NCI-H1417 treated with DMSO at 0.1 percent for 48 hours (cell line): ENCODE measurements around the gene MTCL3.
A peak's percentile ranks its signal among the peaks of the same experiment; 100 is the strongest.

Source experiments
- DNase-seq: peaks from one replicate; lab custom pipeline; 2025; lab: John Stamatoyannopoulos, UW

Gene MTCL3

DNA sequence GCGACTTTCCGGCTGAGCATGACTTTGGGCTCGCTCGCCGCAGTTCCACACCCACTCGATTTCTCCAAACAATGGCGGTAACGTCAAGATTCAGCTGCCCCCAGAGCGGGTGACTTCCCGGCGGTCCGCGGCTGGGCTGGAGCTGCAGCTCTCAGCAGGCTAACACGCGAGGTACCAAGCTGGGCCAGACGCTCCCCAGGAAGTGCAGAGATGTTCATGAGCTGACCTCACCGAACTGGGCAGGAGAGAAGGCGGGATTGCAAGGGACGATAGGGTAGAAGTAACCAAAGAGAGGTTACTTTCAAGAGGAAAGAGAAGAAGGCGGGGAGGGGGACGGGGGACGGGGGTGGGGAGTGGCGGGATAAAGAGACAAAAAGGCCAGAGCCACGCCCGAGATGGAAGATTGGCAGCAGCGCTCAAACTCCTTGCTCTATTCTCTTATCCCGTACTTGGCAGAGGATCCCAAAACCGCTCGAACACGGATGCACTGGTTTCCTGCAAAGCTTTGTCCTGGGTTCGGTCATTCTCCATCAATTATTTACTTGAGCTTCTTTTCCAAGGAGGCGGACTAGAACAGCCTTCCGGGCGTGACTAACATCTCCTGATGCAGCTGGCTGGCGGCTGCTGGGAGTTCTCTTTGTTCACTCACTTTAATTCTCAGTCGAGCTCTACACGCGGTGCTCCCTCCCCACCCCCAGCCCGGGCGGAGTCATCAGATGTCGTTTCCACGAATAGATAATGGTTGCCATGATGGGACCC is at the start of gene MTCL3:
TSS of gene MTCL3 (minus strand) at position 626 of the 759 bp plus-strand sequence.
- DNase-seq = peak; percentile 78

DNA sequence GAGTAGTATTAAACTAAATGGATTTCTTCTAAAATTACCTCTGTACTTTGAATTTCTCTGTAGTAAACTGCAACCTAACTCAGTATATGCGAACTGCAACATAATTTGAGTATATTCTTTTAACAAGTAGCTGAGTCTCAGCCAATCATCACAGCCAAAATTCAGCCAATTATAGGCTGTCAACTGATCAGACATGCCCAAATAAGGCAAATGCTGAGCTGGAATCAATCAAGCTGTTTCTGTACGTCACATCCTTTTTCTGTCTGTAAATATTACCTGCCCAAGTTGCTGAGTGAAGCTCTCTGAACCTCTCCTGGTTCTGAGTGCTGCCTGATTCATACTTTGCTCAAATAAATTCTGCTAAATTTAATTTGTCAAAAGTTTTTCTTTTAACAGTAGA is 48.3 kb upstream of the MTCL3 start:
- DNase-seq = no peak

DNA sequence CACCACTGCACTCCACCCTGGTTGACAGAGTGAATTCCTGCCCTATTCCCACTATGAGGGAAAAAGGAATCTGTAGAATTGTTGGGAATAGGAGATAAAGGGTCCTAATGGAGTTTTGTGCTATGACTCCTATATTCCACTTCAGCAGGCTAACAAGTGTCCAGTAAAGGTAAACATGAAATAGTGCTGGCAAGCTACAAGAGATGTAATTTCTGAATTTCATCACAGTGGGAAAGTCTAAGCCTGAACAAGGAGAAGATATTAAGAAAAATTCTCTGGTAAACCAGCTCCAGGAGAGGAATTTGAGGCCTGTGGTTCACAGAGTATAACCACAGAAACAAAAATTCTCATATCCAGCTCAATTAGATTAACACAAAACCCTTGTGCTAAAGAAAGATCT is 47.5 kb upstream of the MTCL3 start:
- no peak for DNase-seq

DNA sequence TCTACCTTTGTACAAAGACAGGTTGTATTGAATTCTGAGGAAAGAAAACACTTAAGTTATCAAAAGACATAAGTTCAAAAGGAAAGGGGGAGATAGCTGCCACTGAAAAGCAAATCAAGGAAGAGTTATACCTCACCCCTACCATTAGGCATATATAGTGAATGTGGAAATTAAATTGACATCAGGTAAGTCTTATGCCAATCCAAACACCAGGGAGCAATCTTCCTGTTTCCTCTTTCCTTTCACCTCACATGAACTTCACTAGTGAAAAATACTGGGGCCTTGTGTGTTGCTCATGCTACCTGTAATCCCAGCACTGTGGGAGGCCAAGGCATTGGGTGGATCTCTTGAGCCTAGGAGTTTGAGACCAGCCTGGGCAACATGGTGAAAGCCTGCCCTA is 47.0 kb upstream of the MTCL3 start:
- DNase-seq = no peak

DNA sequence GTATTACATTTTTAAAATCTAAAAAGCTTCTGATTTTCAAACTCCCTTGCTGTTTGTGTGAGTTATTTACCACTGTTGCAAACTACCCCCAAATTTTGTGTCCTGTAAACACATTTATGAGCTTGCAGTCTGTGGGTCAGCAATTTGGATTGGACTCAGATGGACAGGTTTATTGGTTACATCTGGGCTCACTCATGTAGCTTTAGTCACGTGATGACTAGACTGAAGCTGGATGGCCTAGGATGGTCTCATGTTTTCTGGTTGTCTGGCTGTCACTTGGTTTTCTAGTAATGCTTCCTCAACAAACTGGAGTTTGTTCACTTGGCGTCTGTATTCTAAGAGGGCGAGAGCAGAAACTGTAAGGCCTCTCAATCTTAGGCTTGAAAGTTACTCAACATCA is 45.6 kb upstream of the MTCL3 start:
- DNase-seq = no peak

DNA sequence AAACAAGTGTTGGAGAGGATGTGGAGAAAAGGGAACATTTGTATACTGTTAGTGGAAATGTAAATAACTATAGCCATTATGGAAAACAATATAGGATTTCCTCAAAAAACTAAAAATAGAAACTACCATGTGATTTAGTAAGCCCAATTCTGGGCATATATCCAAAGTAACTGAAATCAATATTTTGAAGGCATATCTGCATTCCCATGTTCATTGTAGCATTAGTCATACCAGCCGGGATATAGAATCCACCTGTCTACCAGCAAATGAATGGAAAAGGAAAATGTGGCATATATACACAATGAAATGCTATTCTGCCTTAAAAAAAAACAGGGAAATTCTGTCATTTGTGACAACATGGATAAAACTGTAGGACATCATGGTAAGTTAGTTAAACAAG is 42.5 kb upstream of the MTCL3 start:
- DNase-seq = no peak

DNA sequence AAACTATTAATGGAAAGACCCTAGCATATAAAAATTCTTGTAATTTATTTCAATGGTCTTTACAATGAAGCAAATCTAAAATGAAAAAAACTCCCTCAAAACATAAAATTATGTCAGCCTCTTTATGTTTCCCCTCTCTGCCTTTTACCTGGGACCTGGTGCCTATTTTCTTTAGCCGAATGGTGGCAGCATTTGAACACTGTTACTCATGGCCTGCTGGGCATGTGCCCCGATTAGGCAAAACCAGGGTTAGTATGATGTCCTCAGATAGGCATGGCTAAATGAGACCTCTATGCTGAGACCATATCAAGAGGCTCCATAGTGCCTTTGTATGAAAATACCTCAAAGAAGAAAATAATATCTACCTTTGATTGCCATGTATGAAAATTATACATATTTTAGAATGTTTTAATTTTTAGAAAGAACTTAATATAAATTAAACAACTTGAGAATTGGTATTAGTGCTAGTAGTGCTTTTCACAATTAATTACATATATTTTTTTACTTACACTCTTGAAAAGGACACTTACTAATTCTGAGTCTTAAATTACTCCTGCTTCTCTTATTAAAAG is 35.4 kb upstream of the MTCL3 start:
- DNase-seq = no peak

DNA sequence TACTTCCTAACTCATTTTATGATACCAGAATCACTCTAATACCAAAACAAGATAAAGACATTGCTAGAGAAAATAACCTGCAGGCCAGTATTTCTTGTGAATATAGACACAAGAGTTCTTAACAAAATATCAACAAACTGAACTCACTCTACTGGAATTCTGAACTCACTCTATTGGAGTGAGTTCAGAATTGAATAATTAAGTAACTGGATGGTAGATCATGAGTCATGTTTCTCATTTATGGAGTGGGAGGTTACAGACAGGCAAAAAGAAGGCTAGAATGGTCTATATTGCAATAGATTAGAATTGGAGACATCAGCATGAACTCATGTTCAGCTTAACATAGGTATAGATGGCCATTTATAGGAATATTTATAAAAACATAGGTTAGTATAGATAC is 31.3 kb upstream of the MTCL3 start:
- DNase-seq = no peak

DNA sequence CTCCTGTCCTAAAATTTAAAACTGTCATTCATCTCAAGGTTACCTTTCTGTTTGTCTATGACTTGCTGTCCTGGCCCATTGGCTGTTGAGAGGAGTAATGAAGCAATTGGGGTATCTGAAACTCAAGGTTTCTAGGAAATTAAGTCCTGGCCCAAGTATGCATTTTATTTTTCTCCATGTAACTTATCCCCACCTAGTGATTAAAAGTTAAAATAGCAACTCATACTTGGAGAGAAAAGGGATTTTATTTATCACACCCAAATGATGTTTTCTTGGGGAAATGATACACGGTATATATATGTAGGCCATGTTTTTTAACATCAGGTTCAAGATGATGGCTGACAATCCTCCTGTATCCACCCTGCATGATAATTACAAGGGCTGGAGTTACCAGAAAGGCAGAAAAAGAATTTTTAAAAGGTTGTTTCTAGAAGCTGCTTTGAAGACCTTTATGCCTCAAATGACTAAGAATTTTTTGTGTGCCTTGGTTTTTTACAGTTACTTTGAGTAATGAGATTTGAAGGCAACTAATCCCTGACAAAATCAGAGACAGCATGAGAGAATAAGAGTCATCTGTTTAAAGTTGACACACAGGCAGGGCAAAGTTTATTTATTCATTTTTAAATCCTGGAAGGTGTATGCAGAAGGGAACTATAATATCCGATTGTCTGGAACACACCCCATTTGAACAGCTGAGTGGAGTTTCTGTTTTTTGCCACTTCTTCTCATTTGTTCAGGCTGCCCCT is 28.9 kb upstream of the MTCL3 start:
- no peak for DNase-seq

DNA sequence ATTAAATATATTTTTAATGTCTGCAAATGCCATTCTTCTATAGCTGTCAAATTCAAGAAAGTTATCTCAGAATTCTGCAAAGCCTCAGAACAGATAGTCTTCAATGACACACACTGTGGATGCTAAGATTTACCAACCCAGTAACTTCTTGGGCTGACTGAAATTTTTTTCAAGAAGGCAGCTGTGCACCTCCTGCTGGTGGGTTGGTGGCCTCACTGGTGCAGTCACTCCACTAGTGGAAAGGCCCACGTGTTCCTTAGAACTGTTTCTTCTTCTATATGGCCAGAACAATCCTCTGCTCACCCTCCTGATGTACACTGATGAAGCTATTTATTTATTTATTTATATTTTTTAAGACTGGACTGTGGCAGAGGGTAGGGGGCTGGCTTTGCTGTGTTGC is 28.1 kb upstream of the MTCL3 start:
- no peak for DNase-seq

DNA sequence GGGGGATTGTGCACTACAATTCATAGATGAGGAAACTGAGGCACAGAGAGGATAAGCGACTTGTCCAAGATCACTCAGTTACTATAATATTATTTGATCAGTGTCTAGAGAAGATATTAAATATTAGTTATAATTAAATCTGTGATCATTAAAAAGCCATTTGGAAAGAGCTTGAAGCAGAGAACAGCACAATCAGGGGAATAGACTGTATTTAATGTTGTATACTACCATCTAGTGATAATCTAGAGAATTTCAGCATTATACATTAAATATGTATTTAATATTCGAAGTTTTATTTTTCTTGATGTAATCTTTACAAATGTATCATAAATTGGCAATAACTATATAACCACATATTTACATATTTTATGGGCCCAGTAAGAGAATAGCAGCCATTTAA is 20.1 kb upstream of the MTCL3 start:
- DNase-seq = no peak

DNA sequence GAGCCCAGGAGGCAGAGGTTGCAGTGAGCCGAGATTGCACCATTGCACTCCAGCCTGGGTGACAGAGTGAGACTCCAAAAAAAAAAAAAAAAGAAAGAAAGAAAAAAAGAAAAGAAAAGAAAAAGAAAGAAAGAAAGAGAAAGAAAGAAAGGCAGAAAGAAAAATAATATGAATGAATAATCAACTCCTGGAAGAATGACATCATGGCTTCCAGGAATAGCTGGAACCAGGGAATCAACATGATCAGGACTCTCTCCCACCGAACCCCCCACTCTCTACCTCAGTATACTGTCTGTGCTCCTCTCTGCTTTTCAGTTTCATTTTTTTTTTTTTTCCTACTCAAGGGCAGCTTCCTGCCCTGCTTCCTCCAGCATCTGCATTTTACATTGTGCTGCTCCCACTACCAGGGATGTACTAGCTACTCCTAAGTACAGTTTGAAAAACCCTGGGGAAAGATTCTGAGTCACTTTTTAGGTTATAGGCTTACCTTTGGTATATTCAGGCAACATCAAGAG is 19.7 kb upstream of the MTCL3 start:
- no peak for DNase-seq

DNA sequence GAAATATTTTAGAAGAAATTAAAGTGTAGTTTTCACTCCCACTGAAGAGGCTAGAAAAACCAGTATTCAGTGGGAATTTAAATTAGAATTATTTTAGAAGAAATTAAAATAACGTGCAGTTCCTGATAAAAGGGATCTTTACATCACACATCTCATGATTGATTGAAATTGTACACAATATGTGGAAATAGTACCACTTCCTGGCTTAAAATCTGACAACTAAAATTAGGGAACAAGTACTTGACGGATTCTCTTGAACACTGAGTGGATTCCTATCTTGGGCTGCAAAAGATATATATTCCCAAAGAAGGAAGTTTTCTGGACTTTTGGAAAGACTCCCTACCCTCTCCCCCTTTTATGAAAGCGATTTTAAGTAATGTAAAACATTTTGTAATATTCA is 14.6 kb upstream of the MTCL3 start:
- DNase-seq = no peak

DNA sequence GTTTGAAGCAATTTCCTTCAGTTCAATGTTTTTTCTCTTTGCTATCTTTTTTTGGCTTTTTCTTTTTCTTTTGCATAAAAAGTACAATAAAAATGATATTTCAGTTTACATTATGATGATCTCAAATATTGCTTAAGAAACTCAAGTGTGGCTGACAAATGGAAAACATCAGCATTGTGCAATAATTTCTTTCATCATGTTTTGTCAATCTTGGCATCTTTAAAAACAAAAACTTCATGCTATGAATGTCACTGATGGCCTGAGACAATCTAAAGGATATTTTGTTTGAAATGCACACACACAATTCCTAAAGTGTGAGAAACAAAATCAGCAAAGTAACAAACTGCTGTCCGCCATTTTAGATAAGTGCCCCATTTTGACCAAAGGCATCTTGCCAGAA is 13.9 kb upstream of the MTCL3 start:
- no peak for DNase-seq

DNA sequence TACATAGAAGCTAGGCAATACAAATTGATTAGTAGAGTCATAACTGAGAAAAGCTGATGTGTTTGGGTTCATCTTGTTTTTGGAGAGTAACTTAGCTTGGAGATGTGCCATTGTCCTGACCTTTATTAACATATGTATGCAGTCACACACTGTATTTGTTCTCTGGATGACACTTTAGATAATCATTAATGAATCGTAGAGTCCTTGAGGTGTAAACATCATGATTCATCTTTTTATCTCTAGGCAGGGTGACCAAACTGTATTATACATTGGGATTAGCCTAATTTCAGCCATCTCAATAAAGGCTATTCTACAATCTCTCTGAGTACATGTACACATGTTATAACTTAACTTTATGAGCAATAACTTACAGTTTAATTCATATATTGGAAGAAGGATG is 3.6 kb upstream of the MTCL3 start:
- no peak for DNase-seq

DNA sequence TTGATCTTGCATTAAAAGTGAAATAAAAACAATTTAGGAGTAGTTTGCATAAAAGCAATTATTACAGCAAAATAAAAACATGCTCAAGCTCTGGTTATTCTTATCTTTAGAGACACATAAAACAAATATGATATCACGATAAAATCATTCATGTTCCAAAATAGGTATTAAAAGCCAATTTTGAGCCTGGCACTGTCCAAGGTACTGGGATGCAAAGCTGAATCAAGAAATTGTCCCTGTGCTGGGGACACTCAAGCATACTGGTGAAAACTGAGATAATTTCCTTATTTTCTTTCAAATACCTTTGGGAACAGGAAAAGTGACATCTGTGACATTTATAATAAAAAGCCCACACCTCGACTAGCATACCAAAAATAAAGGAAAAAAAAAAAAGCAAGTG is 931 bp upstream of the MTCL3 start:
- DNase-seq = no peak

DNA sequence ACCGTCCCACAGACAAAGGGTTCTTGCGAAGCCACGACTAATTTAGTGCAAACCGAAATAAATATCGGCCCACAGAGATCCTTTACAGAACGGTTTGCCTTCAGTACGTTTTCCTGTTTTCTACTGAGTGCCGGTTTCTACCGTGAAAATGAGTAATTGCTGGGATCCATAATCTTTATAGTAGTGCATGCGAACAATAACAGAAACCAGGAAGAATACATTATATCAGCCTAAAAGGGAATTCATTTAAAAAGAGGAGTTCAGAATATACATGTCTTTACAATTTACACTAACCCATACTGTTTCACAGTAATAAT is 292 bp upstream of the MTCL3 start:
- no peak for DNase-seq

DNA sequence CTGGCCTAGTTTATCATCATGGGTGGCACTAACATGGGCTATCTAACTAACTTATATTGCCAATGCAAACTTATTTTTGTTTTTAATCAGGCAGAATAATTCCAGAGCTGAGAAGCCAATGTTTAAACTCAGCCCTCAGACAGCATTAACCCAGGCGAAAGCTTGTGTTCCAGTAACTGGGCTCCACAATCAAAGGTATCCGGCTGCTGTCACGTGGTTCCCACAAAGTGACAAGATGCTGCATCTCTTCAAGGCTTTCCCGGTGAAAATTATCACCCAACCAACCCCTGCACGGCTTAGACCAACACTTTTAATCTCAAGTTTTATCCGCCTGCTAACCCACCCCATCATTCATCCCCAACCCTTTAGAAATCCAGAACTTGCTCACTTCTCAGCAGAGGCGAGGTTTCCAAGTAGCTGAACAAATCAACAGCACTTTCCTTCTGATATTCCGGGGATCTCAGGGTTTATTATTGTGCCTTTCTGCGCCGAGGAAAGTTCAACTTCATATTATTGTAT is 885 bp downstream of the MTCL3 start:
- no peak for DNase-seq

DNA sequence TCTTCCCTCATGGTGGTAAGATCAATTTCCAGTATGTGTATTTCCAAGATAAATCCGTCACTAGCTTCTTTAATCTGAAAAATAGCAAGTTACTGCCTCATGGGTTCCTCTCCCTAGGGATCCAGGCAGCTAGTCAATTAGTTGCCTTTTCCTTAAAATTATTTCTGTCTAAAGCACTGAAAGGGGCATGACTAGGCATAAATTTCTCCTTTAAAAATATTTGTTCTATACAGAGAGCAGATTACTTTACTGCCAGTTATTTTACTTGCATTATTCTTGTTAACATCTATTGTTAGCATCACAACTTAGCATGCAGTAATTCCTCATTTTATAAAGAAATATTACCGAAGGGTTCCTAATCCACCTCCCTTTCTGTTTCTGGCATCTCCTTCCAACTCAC is 1.4 kb downstream of the MTCL3 start:
- no peak for DNase-seq

DNA sequence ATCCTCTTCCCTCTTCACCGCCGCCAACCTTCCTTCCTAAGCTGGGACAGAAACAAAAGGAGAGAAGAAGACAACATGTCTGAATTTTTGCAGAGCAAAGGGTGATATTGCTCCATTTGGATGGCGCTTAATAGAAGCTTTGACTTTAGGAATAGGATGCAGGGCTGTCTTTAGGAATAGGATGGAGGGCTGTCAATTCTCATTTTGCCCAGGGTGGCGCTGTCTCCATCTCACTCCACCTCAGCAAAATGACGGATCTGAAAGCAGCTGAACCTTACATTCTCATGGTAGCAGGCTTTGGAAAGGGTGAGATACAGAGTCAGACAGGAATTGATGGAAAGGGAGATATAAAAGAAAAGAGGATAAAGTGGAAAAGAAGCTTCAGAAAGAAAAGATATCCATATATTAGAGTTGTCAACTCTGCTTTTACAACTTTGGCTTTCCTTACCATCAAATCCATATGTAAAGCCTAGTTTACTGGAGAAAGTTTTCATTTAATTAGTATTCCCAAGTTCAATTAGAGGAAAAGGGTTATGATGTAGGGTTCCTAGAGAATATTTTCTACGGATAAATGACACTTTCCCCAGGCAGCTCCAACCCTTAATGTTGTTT is 2.4 kb downstream of the MTCL3 start:
- peak; percentile 27 for DNase-seq

DNA sequence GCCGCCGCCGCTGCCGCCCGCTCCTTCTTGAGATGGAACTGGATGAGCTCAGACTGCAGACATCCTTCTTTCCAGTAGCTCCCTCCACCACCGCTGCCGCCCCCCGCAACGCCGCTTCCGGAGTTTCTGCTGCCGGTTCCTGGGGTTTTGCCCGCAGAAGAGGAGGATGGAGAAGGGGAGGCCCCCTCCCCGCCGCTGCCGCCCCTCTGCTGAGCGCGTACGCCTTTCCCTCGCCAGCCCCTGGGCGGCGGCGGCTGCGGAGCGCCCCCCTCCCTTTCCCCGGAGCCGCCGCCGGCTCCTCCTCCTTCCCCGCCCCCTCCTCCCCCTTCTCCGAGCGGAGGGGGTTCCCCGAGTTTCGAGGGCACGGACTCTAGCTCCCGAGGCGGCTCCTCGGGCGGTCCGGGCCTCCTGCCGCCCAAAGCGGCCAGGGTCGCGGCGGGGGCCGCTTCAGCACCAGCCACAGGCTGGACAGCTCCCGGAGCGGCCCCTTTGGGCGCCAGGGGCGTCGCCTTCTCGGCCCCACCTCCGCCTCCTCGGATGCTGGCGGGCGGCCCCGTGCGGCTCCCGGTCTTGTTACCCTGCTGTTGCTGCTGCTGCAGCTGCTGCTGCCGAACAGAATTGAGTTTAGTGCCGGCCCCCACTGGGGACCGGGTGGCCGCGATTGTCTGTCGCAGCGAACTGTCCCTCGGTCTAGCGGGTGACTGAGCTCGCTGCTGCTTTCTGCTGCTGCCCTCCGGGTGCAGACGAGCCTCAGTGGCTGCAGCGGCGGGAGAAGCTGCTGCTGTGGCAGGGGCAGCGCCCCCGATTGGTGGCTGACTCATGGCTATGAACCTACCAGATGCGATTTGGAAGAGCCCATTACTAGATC is 3.1 kb downstream of the MTCL3 start:
- DNase-seq = peak; percentile 27
